ENCODE data around the gene TMEM92. TPM values are rescaled to one million over a fixed set of nuclear protein-coding genes. Genes with fewer than 3 reads are reported as not detected.

Gene TMEM92
- polyA plus RNA-seq, 1 experiment = 0.47 TPM

DNA sequence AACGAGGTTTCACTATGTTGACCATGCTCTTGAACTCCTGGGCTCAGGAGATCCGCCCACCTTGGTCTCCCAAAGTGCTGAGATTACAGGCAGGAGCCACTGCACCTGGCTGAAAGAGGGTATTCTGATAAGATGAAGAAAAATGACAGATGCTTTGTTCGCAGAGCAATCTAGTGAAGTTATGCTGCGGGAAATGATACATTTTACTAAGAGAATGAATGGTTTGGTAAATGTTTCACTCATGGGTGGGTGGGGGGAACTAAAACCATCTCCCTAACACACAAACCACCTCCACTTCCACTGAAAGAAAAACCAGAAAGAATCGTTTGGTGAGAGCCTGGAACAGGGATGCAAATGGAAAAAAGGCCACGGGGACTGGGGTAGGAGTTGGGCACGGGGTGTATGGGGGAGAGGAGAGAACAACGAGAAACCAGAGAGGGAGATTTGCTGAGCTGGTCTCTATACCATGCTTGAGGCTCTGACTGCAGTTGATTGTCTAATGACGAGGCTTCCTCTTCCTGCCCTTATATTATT, 52.6 kb downstream of the TMEM92 start:
- H3K9me3 ChIP-seq (ENCODE audit: control insufficient read depth, insufficient read depth, low read length) = no peaks in the 10 kb centered on the region; the same call in 1 of the 2 replicates
- no peak for TF ChIP-seq CTCF (IDR thresholded peaks at IDR 0.05; ENCODE audit: low read depth, low read length)
- H3K27ac ChIP-seq (ENCODE audit: low read depth, low read length) = no peak overlapping the region
- H3K27me3 ChIP-seq (ENCODE audit: control insufficient read depth, insufficient read depth, low read length) = peaks cover 4% of the 10 kb centered on the region
- ChIA-PET CTCF (no interaction called here), POLR2A (no interaction called here)
- no peak for DNase-seq (ENCODE audit: low read depth, low spot score)
- no peak overlapping the region for H3K4me3 ChIP-seq (ENCODE audit: low read depth, low read length)

DNA sequence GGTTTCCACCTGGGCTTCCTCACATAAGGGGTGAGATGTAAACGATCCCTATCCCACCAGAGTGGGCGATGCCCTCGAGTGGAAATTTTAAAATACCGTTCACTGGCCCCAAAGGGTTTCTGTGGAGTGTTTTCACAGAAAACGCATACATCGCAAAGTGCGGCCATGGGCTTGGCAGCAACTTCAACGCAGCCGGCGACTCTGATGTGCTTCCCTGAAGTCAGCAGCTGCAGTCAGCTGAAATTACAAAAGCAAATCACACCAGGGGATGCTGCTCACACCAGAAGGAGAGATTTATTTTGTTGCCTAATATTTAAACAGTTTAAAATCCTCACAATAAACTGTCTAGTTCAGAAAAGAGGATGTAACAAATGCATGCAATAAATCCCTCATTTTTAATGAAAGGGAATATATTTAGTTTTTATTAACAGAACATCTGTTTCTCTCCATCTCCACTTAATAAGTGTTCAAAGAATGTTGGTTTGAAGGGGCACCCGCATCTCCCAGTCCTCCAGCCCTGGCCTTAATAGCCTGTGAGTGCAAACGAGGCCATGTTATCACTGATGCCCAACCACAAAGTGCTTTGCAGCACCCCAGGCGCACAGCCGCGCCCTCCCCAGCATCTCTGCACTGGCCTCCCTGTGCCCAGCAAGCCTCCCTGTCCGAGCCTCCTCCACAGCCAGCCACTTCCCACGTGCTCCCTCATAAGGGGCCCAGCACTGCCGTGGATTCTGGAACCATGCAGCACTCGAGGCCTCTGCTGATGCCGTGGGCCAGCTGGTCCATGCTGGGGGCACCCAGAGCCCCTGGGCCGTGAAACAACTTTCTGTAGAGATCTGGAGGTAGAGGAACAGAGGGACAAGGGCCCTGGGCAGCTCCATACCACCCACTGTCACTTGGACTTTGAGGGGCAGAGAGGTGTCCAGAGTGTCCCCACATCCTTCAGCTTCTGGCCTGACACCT, 54.4 kb downstream of the TMEM92 start:
- Histone ChIP-seq H3K4me3 (ENCODE audit: low read depth, low read length) (no peak overlapping the region), H3K27ac (ENCODE audit: low read depth, low read length) (no peak overlapping the region), H3K27me3 (ENCODE audit: control insufficient read depth, insufficient read depth, low read length) (peaks cover 4% of the 10 kb centered on the region), H3K9me3 (ENCODE audit: control insufficient read depth, insufficient read depth, low read length) (no peaks in the 10 kb centered on the region; the same call in 1 of the 2 replicates)
- ChIA-PET POLR2A (no interaction called here), CTCF (interaction anchor here (1.5 kb wide), 1 partner anchor 31 kb away, joined by 3 read pairs; no protein-coding TSS in a partner anchor)
- TF ChIP-seq CTCF (IDR thresholded peaks at IDR 0.05; ENCODE audit: low read depth, low read length) = no peak
- no peak for DNase-seq (ENCODE audit: low read depth, low spot score)

DNA sequence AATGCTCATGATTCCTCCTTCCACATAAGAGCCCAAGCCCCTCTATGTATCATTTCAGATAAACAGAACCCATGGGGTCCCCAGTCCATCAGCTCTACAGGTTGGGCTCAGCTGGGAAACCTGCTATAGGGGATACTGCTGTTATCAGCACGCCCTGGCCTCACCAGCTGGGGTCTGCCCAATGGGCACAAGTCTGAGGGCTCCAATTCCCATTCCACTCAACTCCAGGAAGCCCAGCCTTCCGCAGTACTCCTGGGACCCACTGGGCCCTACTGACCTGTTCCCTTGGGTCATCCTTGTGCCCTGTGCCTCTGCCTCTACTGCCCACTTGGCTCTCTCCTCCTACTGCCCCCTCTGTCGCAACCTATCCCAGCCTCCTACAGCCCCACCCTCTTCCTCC, 55.5 kb downstream of the TMEM92 start:
- Histone ChIP-seq H3K4me3 (ENCODE audit: low read depth, low read length) (no peak overlapping the region), H3K9me3 (ENCODE audit: control insufficient read depth, insufficient read depth, low read length) (no peaks in the 10 kb centered on the region; the same call in 1 of the 2 replicates), H3K27me3 (ENCODE audit: control insufficient read depth, insufficient read depth, low read length) (peaks cover 4% of the 10 kb centered on the region), H3K27ac (ENCODE audit: low read depth, low read length) (no peak overlapping the region)
- POLR2A ChIA-PET = no interaction called here
- no peak for TF ChIP-seq CTCF (IDR thresholded peaks at IDR 0.05; ENCODE audit: low read depth, low read length)
- CTCF ChIA-PET = interaction anchor here (1.5 kb wide), 1 partner anchor 32 kb away, joined by 3 read pairs; no protein-coding TSS in a partner anchor
- no peak for DNase-seq (ENCODE audit: low read depth, low spot score)

DNA sequence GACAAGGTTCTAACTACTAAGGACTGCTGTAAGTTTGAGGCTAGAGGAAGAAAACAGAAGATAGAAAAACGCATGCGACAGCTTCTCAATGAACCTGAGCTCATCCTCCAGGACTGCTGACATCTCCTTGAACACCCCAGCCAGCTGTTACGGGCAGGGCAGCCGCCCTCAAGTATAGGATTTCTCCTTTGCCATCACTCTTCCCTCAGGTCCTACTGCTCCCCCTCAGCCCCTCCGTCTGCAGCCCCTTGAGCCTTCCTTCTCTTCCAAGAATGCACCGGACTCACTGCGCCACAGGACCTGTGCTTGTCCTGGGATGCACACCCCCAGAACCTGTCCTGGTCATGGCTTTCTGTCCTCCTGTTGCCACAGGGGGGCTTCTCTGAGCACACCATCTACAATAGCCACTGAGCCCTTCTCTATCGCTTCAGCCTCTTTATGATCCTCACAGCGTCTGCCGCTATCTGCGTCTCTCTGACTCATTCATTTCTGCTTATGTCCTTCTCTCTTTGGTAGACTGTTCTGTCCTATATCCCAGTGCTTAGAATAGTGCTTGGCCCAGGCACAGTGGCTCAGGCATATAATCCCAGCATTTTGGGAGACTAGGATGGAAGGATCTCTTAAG, 56.0 kb downstream of the TMEM92 start:
- no peak for DNase-seq (ENCODE audit: low read depth, low spot score)
- ChIA-PET CTCF (no interaction called here), POLR2A (no interaction called here)
- Histone ChIP-seq H3K4me3 (ENCODE audit: low read depth, low read length) (no peak overlapping the region), H3K27ac (ENCODE audit: low read depth, low read length) (no peak overlapping the region), H3K9me3 (ENCODE audit: control insufficient read depth, insufficient read depth, low read length) (no peaks in the 10 kb centered on the region; the same call in 1 of the 2 replicates), H3K27me3 (ENCODE audit: control insufficient read depth, insufficient read depth, low read length) (peaks cover 4% of the 10 kb centered on the region)
- no peak for TF ChIP-seq CTCF (IDR thresholded peaks at IDR 0.05; ENCODE audit: low read depth, low read length)

Small RNAs within 50 kb of the gene (small RNA-seq; reads per million reads assigned to genes)
- not detected for gene SUMO2P7 (ENCODE audit: insufficient read length, low read depth)

Other genes with a start within 250 kb of the TMEM92 start
- 39.9 and 62.4 TPM in 2 replicates for gene ITGA3, start 218.4 kb upstream of the TMEM92 start, polyA plus RNA-seq (2011; rRNA removed)
- 62.4 and 81.7 TPM in 2 replicates for gene PDK2, start 179.1 kb upstream of the TMEM92 start, polyA plus RNA-seq (2011; rRNA removed)
- gene SAMD14, start 144.3 kb upstream of the TMEM92 start, polyA plus RNA-seq (2011; rRNA removed) = 3.5 and 5.3 TPM in 2 replicates
- gene PPP1R9B, start 123.8 kb upstream of the TMEM92 start, polyA plus RNA-seq (2011; rRNA removed) = 17.6 and 18.2 TPM in 2 replicates
- 0.16 and 0.21 TPM in 2 replicates for gene SGCA, start 108.5 kb upstream of the TMEM92 start, polyA plus RNA-seq (2011; rRNA removed)
- gene COL1A1, start 72.8 kb upstream of the TMEM92 start, polyA plus RNA-seq (2011; rRNA removed) = 1,356 and 3,120 TPM in 2 replicates
- gene XYLT2, start 71.7 kb downstream of the TMEM92 start, polyA plus RNA-seq (2011; rRNA removed) = 13.5 and 19.0 TPM in 2 replicates
- 106 and 116 TPM in 2 replicates for gene MRPL27, start 98.7 kb downstream of the TMEM92 start, polyA plus RNA-seq (2011; rRNA removed)
- 2.2 and 2.5 TPM in 2 replicates for gene EME1, start 98.8 kb downstream of the TMEM92 start, polyA plus RNA-seq (2011; rRNA removed)
- gene LRRC59, start 123.1 kb downstream of the TMEM92 start, polyA plus RNA-seq (2011; rRNA removed) = 143 and 145 TPM in 2 replicates
- gene ACSF2, start 151.8 kb downstream of the TMEM92 start, polyA plus RNA-seq (2011; rRNA removed) = 42.5 and 52.1 TPM in 2 replicates
- gene CHAD, start 194.4 kb downstream of the TMEM92 start, polyA plus RNA-seq (2011; rRNA removed) = not detected in 2 replicates
- 15.5 and 17.5 TPM in 2 replicates for gene RSAD1, start 204.4 kb downstream of the TMEM92 start, polyA plus RNA-seq (2011; rRNA removed)
- 0.11 and 0.17 TPM in 2 replicates for gene MYCBPAP, start 234.0 kb downstream of the TMEM92 start, polyA plus RNA-seq (2011; rRNA removed)

Measured in AG04450 (cell line).